Mucosa of rectum (tissue), 2 donors: ENCODE data around the gene PLEKHG5.
"Not testable (repeated sequence)": the region's sequence is repeated elsewhere in the genome, so short reads cannot be mapped to it uniquely, and the experiment has no call there.

Source experiments
- H3K27ac ChIP-seq, 2 donors: one replicate each; pipeline ENCODE4 v1.7.0; 2013; ENCODE audit warnings: inconsistent platforms in 2 of 2, low read depth in 2 of 2, low read length in 2 of 2
- H3K27me3 ChIP-seq, 2 donors: one replicate each; pipeline ENCODE4 v1.7.0; 2013; ENCODE audit warnings: low read length in 2 of 2; ENCODE audit not compliant: control insufficient read depth in 2 of 2, insufficient read depth in 2 of 2
- H3K36me3 ChIP-seq, 2 donors: one replicate each; pipeline ENCODE4 v1.7.0; 2013; ENCODE audit warnings: low read length in 2 of 2; ENCODE audit not compliant: control insufficient read depth in 2 of 2, insufficient read depth in 2 of 2
- H3K4me1 ChIP-seq, 2 donors: one replicate each; pipeline ENCODE4 v1.7.0; 2013; ENCODE audit warnings: low read length in 2 of 2, mild to moderate bottlenecking in 1 of 2; ENCODE audit not compliant: control insufficient read depth in 2 of 2, insufficient read depth in 2 of 2
- H3K4me3 ChIP-seq, 2 donors: one replicate each; pipeline ENCODE4 v1.7.0; 2013; ENCODE audit warnings: low read length in 2 of 2
- H3K9ac ChIP-seq, 2 donors: one replicate each; pipeline ENCODE4 v1.7.0; 2013; ENCODE audit warnings: low read length in 2 of 2, low read depth in 1 of 2, mild to moderate bottlenecking in 1 of 2
- H3K9me3 ChIP-seq, 2 donors: one replicate each; pipeline ENCODE4 v1.7.0; 2013; ENCODE audit warnings: low read length in 2 of 2; ENCODE audit not compliant: control insufficient read depth in 2 of 2
- donor health status: healthy.
- donor health status: Normal muscosa, but diverticular disease.

The PLEKHG5 gene

GRCh38 chr1:6436277-6436676 lies 55.2 kb downstream of the PLEKHG5 start:
- H3K4me1 ChIP-seq, H3K36me3 ChIP-seq, H3K9ac ChIP-seq, H3K9me3 ChIP-seq, H3K4me3 ChIP-seq, H3K27ac ChIP-seq, H3K27me3 ChIP-seq: not testable (repeated sequence)

- Histone ChIP-seq H3K27ac (no peak overlapping the region), H3K4me1 (peaks cover 0 to 4% of the 10 kb centered on the region in 2 donors), H3K9me3 (no peaks in the 10 kb centered on the region), H3K36me3 (no peaks in the 10 kb centered on the region), H3K27me3 (peaks cover 0 to 2% of the 10 kb centered on the region in 2 donors), H3K4me3 (no peak overlapping the region), H3K9ac (no peak overlapping the region)
These were observed 55.9 kb downstream of the PLEKHG5 start for GRCh38 chr1:6435547-6435946.

- Histone ChIP-seq H3K9me3 (no peaks in the 10 kb centered on the region), H3K36me3 (no peaks in the 10 kb centered on the region), H3K27ac (no peak overlapping the region), H3K4me3 (no peak overlapping the region), H3K4me1 (peaks cover 0 to 3% of the 10 kb centered on the region in 2 donors), H3K9ac (no peak overlapping the region), H3K27me3 (peaks cover 0 to 2% of the 10 kb centered on the region in 2 donors)
These were observed 56.3 kb downstream of the PLEKHG5 start for GRCh38 chr1:6435129-6435528.

- H3K9me3 ChIP-seq = no peaks in the 10 kb centered on the region
- H3K36me3 ChIP-seq = no peaks in the 10 kb centered on the region
- no peak overlapping the region for H3K4me3 ChIP-seq
- no peaks in the 10 kb centered on the region for H3K4me1 ChIP-seq
- no peak overlapping the region for H3K9ac ChIP-seq
- no peaks in the 10 kb centered on the region for H3K27me3 ChIP-seq
- no peak overlapping the region for H3K27ac ChIP-seq
These were observed 57.3 kb downstream of the PLEKHG5 start for GRCh38 chr1:6434186-6434585.

- H3K36me3 ChIP-seq, H3K27ac ChIP-seq, H3K9me3 ChIP-seq, H3K9ac ChIP-seq, H3K4me3 ChIP-seq, H3K27me3 ChIP-seq: not testable (repeated sequence)
- H3K4me1 ChIP-seq = peaks cover 8 to 12% of the 10 kb centered on the region in 2 donors
These were observed 59.6 kb downstream of the PLEKHG5 start for GRCh38 chr1:6431645-6432579.

GRCh38 chr1:6429660-6430411 lies 61.6 kb downstream of the PLEKHG5 start:
- not testable (repeated sequence) for H3K27ac ChIP-seq, H3K27me3 ChIP-seq, H3K9me3 ChIP-seq, H3K36me3 ChIP-seq, H3K9ac ChIP-seq, H3K4me3 ChIP-seq
- peaks cover 27 to 28% of the 10 kb centered on the region in 2 donors for H3K4me1 ChIP-seq

- not testable (repeated sequence) for H3K27ac ChIP-seq, H3K9ac ChIP-seq, H3K9me3 ChIP-seq, H3K4me3 ChIP-seq, H3K36me3 ChIP-seq
- H3K27me3 ChIP-seq = peaks cover 12 to 15% of the 10 kb centered on the region in 2 donors
- H3K4me1 ChIP-seq = peaks cover 37 to 40% of the 10 kb centered on the region in 2 donors
These were observed 63.0 kb downstream of the PLEKHG5 start for GRCh38 chr1:6428453-6428852.

- Histone ChIP-seq H3K27ac (peak overlapping the region; percentile 40 to 46), H3K4me3 (peak overlapping the region in 1 of 2 donors; percentile 23), H3K9ac (no peak overlapping the region), H3K27me3 (peaks cover 18 to 20% of the 10 kb centered on the region in 2 donors), H3K36me3 (no peaks in the 10 kb centered on the region), H3K4me1 (peaks cover 39 to 40% of the 10 kb centered on the region in 2 donors), H3K9me3 (no peaks in the 10 kb centered on the region)
These were observed 63.8 kb downstream of the PLEKHG5 start for GRCh38 chr1:6427441-6428390.

- H3K27ac ChIP-seq = peak overlapping the region in 1 of 2 donors; percentile 23
- no peak overlapping the region for H3K4me3 ChIP-seq
- H3K9ac ChIP-seq = no peak overlapping the region
- peaks cover 19 to 20% of the 10 kb centered on the region in 2 donors for H3K27me3 ChIP-seq
- peaks cover 39 to 40% of the 10 kb centered on the region in 2 donors for H3K4me1 ChIP-seq
- no peaks in the 10 kb centered on the region for H3K9me3 ChIP-seq
- H3K36me3 ChIP-seq = no peaks in the 10 kb centered on the region
These were observed 64.5 kb downstream of the PLEKHG5 start for GRCh38 chr1:6426972-6427350.
